Activated naive CD4-positive, alpha-beta T cell (primary cell): ENCODE data around the gene PTPN14.

Experiments used
- DNase-seq, 4 experiments: peaks; one replicate each; lab custom pipeline; 2025; lab: John Stamatoyannopoulos, UW

Gene PTPN14

GRCh38 chr1:214364386-214364785 lies 187.0 kb downstream of the PTPN14 start:
- DNase-seq: no peak

- DNase-seq: no peak
Measured at GRCh38 chr1:214363386-214363785, 188.0 kb downstream of the PTPN14 start.

- no peak for DNase-seq
Measured at GRCh38 chr1:214362188-214362882, 189.1 kb downstream of the PTPN14 start.

GRCh38 chr1:214361636-214362035 lies 189.8 kb downstream of the PTPN14 start:
- no peak for DNase-seq

GRCh38 chr1:214360525-214361164 lies 190.8 kb downstream of the PTPN14 start:
- DNase-seq: no peak

GRCh38 chr1:214360116-214360515 lies 191.3 kb downstream of the PTPN14 start:
- no peak for DNase-seq

- DNase-seq: no peak
Measured at GRCh38 chr1:214354440-214355148, 196.8 kb downstream of the PTPN14 start.

GRCh38 chr1:214352838-214353237 lies 198.6 kb downstream of the PTPN14 start:
- no peak for DNase-seq

GRCh38 chr1:214351551-214352277 lies 199.7 kb downstream of the PTPN14 start:
- DNase-seq: no peak

GRCh38 chr1:214349781-214350180 lies 201.6 kb downstream of the PTPN14 start:
- no peak for DNase-seq

- no peak for DNase-seq
Measured at GRCh38 chr1:214349008-214349407, 202.4 kb downstream of the PTPN14 start.

- DNase-seq: no peak
Measured at GRCh38 chr1:214344897-214345296, 206.5 kb downstream of the PTPN14 start.

GRCh38 chr1:214342525-214342924 lies 208.9 kb downstream of the PTPN14 start:
- no peak for DNase-seq

GRCh38 chr1:214341932-214342331 lies 209.5 kb downstream of the PTPN14 start:
- DNase-seq: no peak

- no peak for DNase-seq
Measured at GRCh38 chr1:214341459-214341858, 209.9 kb downstream of the PTPN14 start.

- no peak for DNase-seq
Measured at GRCh38 chr1:214338212-214338611, 213.2 kb downstream of the PTPN14 start.

GRCh38 chr1:214337511-214337910 lies 213.9 kb downstream of the PTPN14 start:
- DNase-seq: no peak

- DNase-seq: no peak
Measured at GRCh38 chr1:214337015-214337414, 214.4 kb downstream of the PTPN14 start.

GRCh38 chr1:214335567-214335966 lies 215.8 kb downstream of the PTPN14 start:
- DNase-seq: no peak

- peak in 1 of 4 experiments; percentile 13 for DNase-seq
Measured at GRCh38 chr1:214332946-214333798, 218.2 kb downstream of the PTPN14 start.

GRCh38 chr1:214331827-214332423 lies 219.5 kb downstream of the PTPN14 start:
- peak; percentile 3 to 22 (median 10) for DNase-seq
